Measurements from ENCODE around the gene SERPINI1. TPM values are rescaled to one million over a fixed set of nuclear protein-coding genes. Genes with fewer than 3 reads are reported as not detected.

SERPINI1 gene
- total and polyA plus RNA-seq, 7 donors = 0.60 to 6.6 (median 3.1) TPM

DNA sequence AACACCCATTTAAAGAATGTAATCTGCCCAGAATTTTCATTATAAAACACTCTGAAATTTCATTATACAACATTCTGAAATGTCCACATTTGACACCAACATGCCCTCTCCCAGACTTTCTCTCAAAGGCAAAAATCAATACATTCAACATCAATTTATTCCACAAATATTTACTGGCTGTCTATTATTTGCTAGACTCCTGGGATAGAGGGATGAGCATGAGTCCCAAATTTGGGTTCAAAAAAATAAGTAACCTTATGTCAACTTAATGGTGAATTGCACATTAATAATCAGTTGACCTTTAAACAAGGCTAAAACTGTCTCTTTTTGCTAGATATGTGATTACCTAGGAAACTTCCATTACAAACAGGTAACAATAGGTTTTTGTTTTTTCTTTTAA lies 109.0 kb downstream of the SERPINI1 start:
- Histone ChIP-seq H3K27me3 (no peaks in the 10 kb centered on the region), H3K27ac (no peak overlapping the region), H3K4me3 (no peak overlapping the region), H3K9me3 (no peaks in the 10 kb centered on the region), H3K4me1 (no peaks in the 10 kb centered on the region), H3K36me3 (no peaks in the 10 kb centered on the region)
- no peak for TF ChIP-seq EP300 (IDR thresholded peaks at IDR 0.05)
- TF ChIP-seq, protein P1, sequence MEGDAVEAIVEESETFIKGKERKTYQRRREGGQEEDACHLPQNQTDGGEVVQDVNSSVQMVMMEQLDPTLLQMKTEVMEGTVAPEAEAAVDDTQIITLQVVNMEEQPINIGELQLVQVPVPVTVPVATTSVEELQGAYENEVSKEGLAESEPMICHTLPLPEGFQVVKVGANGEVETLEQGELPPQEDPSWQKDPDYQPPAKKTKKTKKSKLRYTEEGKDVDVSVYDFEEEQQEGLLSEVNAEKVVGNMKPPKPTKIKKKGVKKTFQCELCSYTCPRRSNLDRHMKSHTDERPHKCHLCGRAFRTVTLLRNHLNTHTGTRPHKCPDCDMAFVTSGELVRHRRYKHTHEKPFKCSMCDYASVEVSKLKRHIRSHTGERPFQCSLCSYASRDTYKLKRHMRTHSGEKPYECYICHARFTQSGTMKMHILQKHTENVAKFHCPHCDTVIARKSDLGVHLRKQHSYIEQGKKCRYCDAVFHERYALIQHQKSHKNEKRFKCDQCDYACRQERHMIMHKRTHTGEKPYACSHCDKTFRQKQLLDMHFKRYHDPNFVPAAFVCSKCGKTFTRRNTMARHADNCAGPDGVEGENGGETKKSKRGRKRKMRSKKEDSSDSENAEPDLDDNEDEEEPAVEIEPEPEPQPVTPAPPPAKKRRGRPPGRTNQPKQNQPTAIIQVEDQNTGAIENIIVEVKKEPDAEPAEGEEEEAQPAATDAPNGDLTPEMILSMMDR (IDR thresholded peaks at IDR 0.05) = no peak
- intact Hi-C loops (cut with DNase I) = no loop called here
- DNase-seq = no peak

DNA sequence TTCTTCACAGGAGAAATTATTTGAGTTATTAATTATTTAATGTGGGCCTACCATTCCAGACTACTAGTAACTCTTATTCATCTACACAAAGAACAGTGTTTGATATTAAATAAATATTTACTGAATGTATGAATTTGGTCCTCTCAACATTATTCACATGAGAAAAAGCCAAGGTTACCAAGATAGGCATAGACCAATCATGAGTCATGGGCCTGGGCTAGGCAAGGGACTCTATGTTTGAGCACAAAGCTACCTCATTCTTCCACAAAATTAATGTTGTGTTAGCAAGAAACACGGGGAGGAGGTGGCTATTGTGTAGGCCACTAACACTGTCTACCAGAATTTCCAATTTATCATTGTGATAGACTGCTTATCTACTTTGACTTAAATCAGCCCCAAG lies 115.7 kb downstream of the SERPINI1 start:
- DNase-seq = no peak
- intact Hi-C loops (cut with DNase I) = no loop called here
- Histone ChIP-seq H3K27me3 (no peaks in the 10 kb centered on the region), H3K36me3 (no peaks in the 10 kb centered on the region), H3K9me3 (no peaks in the 10 kb centered on the region), H3K27ac (no peak overlapping the region), H3K4me3 (no peak overlapping the region), H3K4me1 (peaks cover 0 to 7% (median 2%) of the 10 kb centered on the region in 4 donors)
- 44 to 65% methylated on average over 1 of the region's 1 CpG for WGBS, 2 donors
- TF ChIP-seq POLR2AphosphoS5 (IDR thresholded peaks at IDR 0.05) (no peak), POLR2A (IDR thresholded peaks at IDR 0.05) (no peak), EP300 (IDR thresholded peaks at IDR 0.05) (no peak)
- TF ChIP-seq, protein P1 (IDR thresholded peaks at IDR 0.05) = no peak

DNA sequence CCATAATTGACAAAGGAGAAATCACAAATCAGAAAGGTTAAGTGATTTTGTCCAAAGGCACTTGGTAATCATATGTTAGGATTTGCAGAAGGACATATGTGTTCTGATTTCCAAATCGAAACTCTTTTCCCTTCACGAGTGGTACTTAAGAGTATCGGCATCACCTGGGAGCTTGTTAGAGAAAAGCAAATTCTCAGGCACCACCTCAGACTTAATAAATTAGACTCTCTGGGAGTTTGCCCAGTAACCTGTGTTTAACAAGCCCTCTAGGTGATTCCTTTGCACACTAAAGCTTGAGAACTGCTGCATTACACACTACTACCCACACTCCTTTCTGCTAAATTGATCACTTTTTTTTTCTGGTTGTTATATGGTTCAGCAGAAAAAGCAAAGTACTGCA lies 116.2 kb downstream of the SERPINI1 start:
- 91% methylated on average over 3 of the region's 3 CpGs for WGBS, 2 donors
- intact Hi-C loops (cut with DNase I) = no loop called here
- H3K27ac ChIP-seq = no peak overlapping the region
- H3K27me3 ChIP-seq = no peaks in the 10 kb centered on the region
- no peaks in the 10 kb centered on the region for H3K9me3 ChIP-seq
- H3K36me3 ChIP-seq = no peaks in the 10 kb centered on the region
- no peak overlapping the region for H3K4me3 ChIP-seq
- TF ChIP-seq, protein P1 (IDR thresholded peaks at IDR 0.05) = no peak
- no peak for TF ChIP-seq EP300 (IDR thresholded peaks at IDR 0.05)
- no peak for TF ChIP-seq POLR2A (IDR thresholded peaks at IDR 0.05)
- TF ChIP-seq POLR2AphosphoS5 (IDR thresholded peaks at IDR 0.05) = no peak
- no peak for DNase-seq
- peaks cover 0 to 7% (median 2%) of the 10 kb centered on the region in 4 donors for H3K4me1 ChIP-seq

DNA sequence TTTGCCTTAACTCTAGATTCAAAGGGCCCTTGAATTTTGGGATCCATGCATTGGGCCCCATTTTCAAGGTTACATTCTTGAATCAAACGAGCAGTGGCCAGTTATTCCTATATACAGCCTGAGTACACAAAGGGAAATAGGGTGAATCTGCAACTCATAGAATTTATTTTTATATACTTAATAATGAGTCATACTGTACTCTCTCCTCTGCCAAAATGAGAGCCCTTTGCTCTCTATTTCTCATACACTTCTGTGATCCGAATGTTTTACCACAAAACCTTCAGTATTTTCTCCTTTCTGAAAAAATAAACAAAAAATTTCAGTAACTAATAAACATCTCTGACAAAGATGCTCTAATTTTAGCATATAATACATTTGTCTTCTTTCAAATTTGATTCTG lies 116.7 kb downstream of the SERPINI1 start:
- TF ChIP-seq, protein P1 (IDR thresholded peaks at IDR 0.05) = no peak
- no peak for TF ChIP-seq POLR2AphosphoS5 (IDR thresholded peaks at IDR 0.05)
- Histone ChIP-seq H3K4me1 (peaks cover 0 to 7% (median 2%) of the 10 kb centered on the region in 4 donors), H3K27ac (no peak overlapping the region), H3K9me3 (no peaks in the 10 kb centered on the region), H3K4me3 (no peak overlapping the region), H3K36me3 (no peaks in the 10 kb centered on the region), H3K27me3 (no peaks in the 10 kb centered on the region)
- WGBS, 2 donors = 62 to 66% methylated on average over 2 of the region's 2 CpGs
- intact Hi-C loops (cut with DNase I) = no loop called here
- DNase-seq = no peak

DNA sequence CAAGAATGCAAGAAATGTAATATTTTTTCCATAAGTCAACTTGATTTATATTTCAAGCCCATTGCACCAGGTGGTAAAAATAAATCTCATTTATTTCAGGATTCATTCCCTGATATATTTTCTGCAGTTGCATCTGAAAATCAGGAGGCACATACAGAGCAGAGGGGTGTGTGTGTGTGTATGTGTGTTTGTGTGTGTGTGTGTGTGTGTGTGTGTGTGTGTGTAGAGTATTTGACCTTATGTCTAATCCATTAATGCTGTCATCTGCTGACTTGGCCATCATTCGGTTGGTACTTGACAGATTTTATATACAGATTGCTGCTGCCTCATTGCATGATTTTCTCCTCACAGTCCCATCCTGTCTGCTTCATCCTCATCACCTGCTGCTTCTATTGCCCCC lies 118.5 kb downstream of the SERPINI1 start:
- TF ChIP-seq EP300 (IDR thresholded peaks at IDR 0.05) = no peak
- TF ChIP-seq, protein P1 (IDR thresholded peaks at IDR 0.05) = no peak
- no peak for TF ChIP-seq POLR2AphosphoS5 (IDR thresholded peaks at IDR 0.05)
- no peak for TF ChIP-seq POLR2A (IDR thresholded peaks at IDR 0.05)
- Histone ChIP-seq H3K9me3 (no peaks in the 10 kb centered on the region), H3K27me3 (no peaks in the 10 kb centered on the region), H3K4me1 (peaks cover 0 to 7% (median 2%) of the 10 kb centered on the region in 4 donors), H3K27ac (no peak overlapping the region), H3K4me3 (no peak overlapping the region), H3K36me3 (no peaks in the 10 kb centered on the region)
- intact Hi-C loops (cut with DNase I) = no loop called here
- 71 to 86% methylated on average over 1 of the region's 1 CpG for WGBS, 2 donors
- no peak for DNase-seq
